Osteoblast (primary cell): ENCODE data around the gene RAVER2. TPM values are rescaled to one million over a fixed set of nuclear protein-coding genes. Genes with fewer than 3 reads are reported as not detected.

Experiments used
- DNase-seq: peaks from one replicate; pipeline ENCODE4 v3.0.0; 2011; ENCODE audit warnings: low spot score, mixed read lengths; ENCODE audit not compliant: insufficient read length; ENCODE audit errors: missing footprints
- H2AFZ ChIP-seq: 2 replicates; pipeline ENCODE4 v1.6.0; 2011; ENCODE audit warnings: mild to moderate bottlenecking, low read length
- H3K27ac ChIP-seq: 2 replicates; pipeline ENCODE4 v1.5.1; 2011; ENCODE audit warnings: mild to moderate bottlenecking, low read depth, low read length, moderate library complexity
- H3K27me3 ChIP-seq: 2 replicates; pipeline ENCODE4 v1.6.0; 2012; ENCODE audit warnings: mild to moderate bottlenecking, control low read depth, inconsistent platforms, low read length, moderate library complexity; ENCODE audit not compliant: insufficient read depth
- H3K36me3 ChIP-seq: 2 replicates; pipeline ENCODE4 v1.5.1; 2011; ENCODE audit warnings: mild to moderate bottlenecking, low read length, control low read depth, moderate library complexity; ENCODE audit not compliant: insufficient read depth
- H3K4me1 ChIP-seq: 2 replicates; pipeline ENCODE4 v1.5.1; 2011; ENCODE audit warnings: mild to moderate bottlenecking, low read length, control low read depth, moderate library complexity; ENCODE audit not compliant: insufficient read depth
- H3K4me2 ChIP-seq: 2 replicates; pipeline ENCODE4 v1.6.0; 2011; ENCODE audit warnings: mild to moderate bottlenecking, low read length; ENCODE audit not compliant: insufficient read depth
- H3K4me3 ChIP-seq: fragments of 200-600 bp; sonication (generic); 3 replicates; pipeline ENCODE4 v1.5.1; 2012; ENCODE audit warnings: mild to moderate bottlenecking, low read length, inconsistent platforms; ENCODE audit not compliant: insufficient read depth
- H3K79me2 ChIP-seq: 2 replicates; pipeline ENCODE4 v1.6.0; 2012; ENCODE audit warnings: mild to moderate bottlenecking, low read length, control low read depth, inconsistent platforms; ENCODE audit not compliant: insufficient read depth
- H3K9me3 ChIP-seq: 2 replicates; pipeline ENCODE4 v1.5.1; 2011; ENCODE audit warnings: low read depth, low read length, control low read depth
- H4K20me1 ChIP-seq: 2 replicates; pipeline ENCODE4 v1.6.0; 2012; ENCODE audit warnings: mild to moderate bottlenecking, low read length, control low read depth; ENCODE audit not compliant: insufficient read depth
- total RNA-seq: library from RNA; depleted of rRNA; stranded (reverse); fragments of >200 nt; gene quantifications from 2 replicates; pipeline ENCODE4 v1.2.3, GENCODE V29; 2012
- TF ChIP-seq, protein P1 (sequence below): IDR thresholded peaks from 2 replicates; pipeline ENCODE4 v1.5.1; 2011; ENCODE audit warnings: mild to moderate bottlenecking, low read depth, low read length, moderate library complexity; ENCODE audit errors: extremely low read depth

RAVER2 gene
- total RNA-seq, 1 donor: 17.4 TPM

DNA sequence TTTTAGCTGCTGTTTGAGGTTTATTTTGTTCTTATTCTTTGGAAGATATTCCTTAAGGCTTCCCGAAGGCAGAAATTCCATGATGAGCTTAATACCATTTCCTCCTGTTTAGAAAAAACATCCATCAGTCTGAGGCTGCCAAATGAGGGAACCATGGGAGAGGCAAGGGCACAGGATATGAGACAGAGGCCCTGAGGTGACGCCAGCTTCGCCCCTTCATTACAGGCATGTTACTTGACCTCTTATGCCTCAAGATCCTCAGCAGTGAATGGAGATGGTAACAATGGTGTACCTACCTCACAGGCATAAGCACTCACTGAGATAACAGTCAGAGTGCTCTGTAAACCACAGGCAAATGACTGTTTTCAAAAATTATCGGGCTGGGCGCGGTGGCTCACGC, 93.6 kb downstream of the RAVER2 start:
- TF ChIP-seq, protein P1, sequence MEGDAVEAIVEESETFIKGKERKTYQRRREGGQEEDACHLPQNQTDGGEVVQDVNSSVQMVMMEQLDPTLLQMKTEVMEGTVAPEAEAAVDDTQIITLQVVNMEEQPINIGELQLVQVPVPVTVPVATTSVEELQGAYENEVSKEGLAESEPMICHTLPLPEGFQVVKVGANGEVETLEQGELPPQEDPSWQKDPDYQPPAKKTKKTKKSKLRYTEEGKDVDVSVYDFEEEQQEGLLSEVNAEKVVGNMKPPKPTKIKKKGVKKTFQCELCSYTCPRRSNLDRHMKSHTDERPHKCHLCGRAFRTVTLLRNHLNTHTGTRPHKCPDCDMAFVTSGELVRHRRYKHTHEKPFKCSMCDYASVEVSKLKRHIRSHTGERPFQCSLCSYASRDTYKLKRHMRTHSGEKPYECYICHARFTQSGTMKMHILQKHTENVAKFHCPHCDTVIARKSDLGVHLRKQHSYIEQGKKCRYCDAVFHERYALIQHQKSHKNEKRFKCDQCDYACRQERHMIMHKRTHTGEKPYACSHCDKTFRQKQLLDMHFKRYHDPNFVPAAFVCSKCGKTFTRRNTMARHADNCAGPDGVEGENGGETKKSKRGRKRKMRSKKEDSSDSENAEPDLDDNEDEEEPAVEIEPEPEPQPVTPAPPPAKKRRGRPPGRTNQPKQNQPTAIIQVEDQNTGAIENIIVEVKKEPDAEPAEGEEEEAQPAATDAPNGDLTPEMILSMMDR: no peak
- Histone ChIP-seq H3K9me3 (no peaks in the 10 kb centered on the region), H3K4me1 (peaks cover 5% of the 10 kb centered on the region)

GRCh38 chr1:64839261-64839660, 94.4 kb downstream of the RAVER2 start:
- peaks cover 71% of the 10 kb centered on the region for H3K36me3 ChIP-seq
- no peak for DNase-seq
- no peak overlapping the region for H2AFZ ChIP-seq
- no peaks in the 10 kb centered on the region for H4K20me1 ChIP-seq
- no peak overlapping the region for H3K27ac ChIP-seq
- no peaks in the 10 kb centered on the region for H3K27me3 ChIP-seq
- H3K4me1 ChIP-seq: peaks cover 5% of the 10 kb centered on the region
- H3K79me2 ChIP-seq: no peaks in the 10 kb centered on the region
- TF ChIP-seq, protein P1: no peak
- H3K9me3 ChIP-seq: no peaks in the 10 kb centered on the region
- no peak overlapping the region for H3K4me3 ChIP-seq
- no peak overlapping the region for H3K4me2 ChIP-seq

More for the DNA sequence above, 93.6 kb downstream of the RAVER2 start:
- DNase-seq: no peak
- Histone ChIP-seq H3K27ac (no peak overlapping the region), H4K20me1 (no peaks in the 10 kb centered on the region), H3K27me3 (no peaks in the 10 kb centered on the region), H3K36me3 (peaks cover 74% of the 10 kb centered on the region), H2AFZ (no peak overlapping the region), H3K79me2 (no peaks in the 10 kb centered on the region), H3K4me2 (no peak overlapping the region), H3K4me3 (no peak overlapping the region)

DNA sequence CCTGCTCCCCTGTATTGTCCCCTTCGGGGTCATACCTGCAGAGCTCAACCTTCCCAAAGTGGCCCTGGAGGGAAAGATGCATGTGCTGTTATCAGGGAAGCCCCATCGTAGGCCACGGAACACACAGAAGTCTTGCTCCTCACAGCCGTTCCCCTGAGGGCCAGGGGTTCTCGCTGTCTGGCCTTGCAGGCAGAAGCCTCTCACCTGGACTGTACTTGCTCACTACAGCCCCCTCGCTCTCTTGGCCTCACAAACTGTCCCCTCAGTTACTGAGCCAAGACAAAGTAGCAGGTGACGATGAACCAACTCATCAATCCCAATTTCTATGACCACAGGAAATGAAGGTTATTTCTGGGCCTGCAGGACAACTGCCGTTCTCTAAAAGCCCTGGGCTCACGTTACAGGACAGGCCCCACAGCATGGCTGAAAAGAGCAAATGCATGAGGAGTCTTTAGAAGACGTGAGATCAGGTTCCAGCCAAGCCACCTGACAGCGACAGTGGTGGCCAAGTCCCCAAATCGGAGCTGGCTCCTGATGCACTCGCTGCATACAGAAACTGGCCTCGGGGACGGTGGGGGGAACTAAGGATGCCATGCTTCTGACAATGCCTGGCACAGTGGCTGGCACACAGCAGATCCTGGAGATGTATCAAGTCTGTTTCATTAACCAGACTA, 95.0 kb downstream of the RAVER2 start:
- H3K4me2 ChIP-seq: no peak overlapping the region
- no peak overlapping the region for H3K4me3 ChIP-seq
- peaks cover 68% of the 10 kb centered on the region for H3K36me3 ChIP-seq
- DNase-seq: no peak
- H4K20me1 ChIP-seq: no peaks in the 10 kb centered on the region
- H3K79me2 ChIP-seq: no peaks in the 10 kb centered on the region
- H3K27me3 ChIP-seq: no peaks in the 10 kb centered on the region
- H3K9me3 ChIP-seq: no peaks in the 10 kb centered on the region
- TF ChIP-seq, protein P1: no peak
- H3K27ac ChIP-seq: no peak overlapping the region
- H2AFZ ChIP-seq: no peak overlapping the region
- H3K4me1 ChIP-seq: peaks cover 4% of the 10 kb centered on the region

- DNase-seq: no peak
- Histone ChIP-seq H3K9me3 (no peaks in the 10 kb centered on the region), H2AFZ (no peak overlapping the region), H3K79me2 (no peaks in the 10 kb centered on the region), H3K27ac (no peak overlapping the region), H4K20me1 (no peaks in the 10 kb centered on the region), H3K4me3 (no peak overlapping the region), H3K36me3 (peaks cover 68% of the 10 kb centered on the region), H3K4me2 (no peak overlapping the region), H3K27me3 (no peaks in the 10 kb centered on the region), H3K4me1 (no peaks in the 10 kb centered on the region)
- TF ChIP-seq, protein P1: no peak
Observed at GRCh38 chr1:64841330-64842065, 96.6 kb downstream of the RAVER2 start.
